Neural cell (in vitro differentiated cells): ENCODE data around the gene ACLY. TPM values are rescaled to one million over a fixed set of nuclear protein-coding genes. Genes with fewer than 3 reads are reported as not detected.

Experiments
- H2AFZ ChIP-seq: fragments of 200-600, 300-800 bp; sonication (generic), shearing (Covaris generic); 2 replicates; pipeline ENCODE4 v1.6.0; 2014; ENCODE audit warnings: low read depth, mild to moderate bottlenecking, antibody characterized with exemption, low read length, moderate library complexity
- H3F3A ChIP-seq: fragments of 200-600 bp; shearing (Covaris generic); 2 replicates; pipeline ENCODE4 v1.6.1; 2016; ENCODE audit warnings: mild to moderate bottlenecking, moderate library complexity, mixed read lengths, antibody characterized with exemption, low read length; ENCODE audit not compliant: insufficient read depth, poor library complexity, severe bottlenecking
- H3K27ac ChIP-seq: fragments of 200-600, 300-800 bp; sonication (generic), shearing (Covaris generic); 2 replicates; pipeline ENCODE4 v1.5.1; 2014; ENCODE audit warnings: mild to moderate bottlenecking, low read length, moderate library complexity
- H3K27me3 ChIP-seq: fragments of 300-800, 200-600 bp; sonication (generic), shearing (Covaris generic); 2 replicates; pipeline ENCODE4 v1.6.0; 2014; ENCODE audit warnings: mild to moderate bottlenecking, low read depth, low read length, moderate library complexity; ENCODE audit not compliant: insufficient read depth
- H3K36me3 ChIP-seq: fragments of 300-800, 200-600 bp; sonication (generic), shearing (Covaris generic); 2 replicates; pipeline ENCODE4 v1.5.1; 2014; ENCODE audit warnings: mild to moderate bottlenecking, antibody characterized with exemption, low read length, moderate library complexity; ENCODE audit not compliant: insufficient read depth
- H3K4me2 ChIP-seq: fragments of 300-800, 200-600 bp; sonication (generic), shearing (Covaris generic); 2 replicates; pipeline ENCODE4 v1.6.0; 2014; ENCODE audit warnings: mild to moderate bottlenecking, low read length
- H3K4me3 ChIP-seq: fragments of 300-800, 200-600 bp; sonication (generic), shearing (Covaris generic); 2 replicates; pipeline ENCODE4 v1.5.1; 2014; ENCODE audit warnings: mild to moderate bottlenecking, low read length, moderate library complexity
- H3K79me2 ChIP-seq: fragments of 200-600 bp; shearing (Covaris generic); replicated peaks from 2 replicates; pipeline ENCODE4 v1.6.0; 2014; ENCODE audit warnings: mild to moderate bottlenecking, low read length, moderate library complexity; ENCODE audit not compliant: insufficient read depth
- H3K9ac ChIP-seq: fragments of 300-800, 200-600 bp; sonication (generic), shearing (Covaris generic); 2 replicates; pipeline ENCODE4 v1.6.1; 2016; ENCODE audit warnings: mild to moderate bottlenecking, low read length, mixed read lengths
- H3K9me2 ChIP-seq: fragments of 200-600 bp; shearing (Covaris generic); 2 replicates; pipeline ENCODE4 v1.6.1; 2016; ENCODE audit warnings: mild to moderate bottlenecking, low read length, mixed read lengths; ENCODE audit not compliant: insufficient read depth
- H3K9me3 ChIP-seq: fragments of 200-600, 300-800 bp; sonication (generic), shearing (Covaris generic); 2 replicates; pipeline ENCODE4 v1.6.1; 2016; ENCODE audit warnings: mild to moderate bottlenecking, mixed run types, low read length, moderate library complexity, mixed read lengths
- H4K20me1 ChIP-seq: fragments of 200-600 bp; shearing (Covaris generic); 2 replicates; pipeline ENCODE4 v1.6.1; 2016; ENCODE audit warnings: mild to moderate bottlenecking, mixed run types; ENCODE audit not compliant: insufficient read depth
- CTCF ChIP-seq: fragments of 450-650 bp; IDR thresholded peaks from 2 replicates; pipeline ENCODE4 v1.5.1; 2014; ENCODE audit warnings: antibody characterized with exemption, mild to moderate bottlenecking, moderate library complexity; ENCODE audit not compliant: poor library complexity, severe bottlenecking
- EP300 ChIP-seq: fragments of 450-650 bp; conservative IDR thresholded peaks from 2 replicates; pipeline ENCODE4 v1.6.1; 2014; ENCODE audit warnings: antibody characterized with exemption, mild to moderate bottlenecking, moderate library complexity; ENCODE audit not compliant: poor library complexity, severe bottlenecking
- EZH2 ChIP-seq: fragments of 200-600, 300-800 bp; shearing (Covaris generic), sonication (generic); IDR thresholded peaks from 2 replicates; pipeline ENCODE4 v1.6.1; 2014; ENCODE audit warnings: antibody characterized with exemption, low read length, borderline replicate concordance, mild to moderate bottlenecking; ENCODE audit not compliant: insufficient read depth, poor library complexity, severe bottlenecking
- POLR2AphosphoS5 ChIP-seq: IDR thresholded peaks from 2 replicates; pipeline ENCODE4 v1.6.1; 2012
- RAD21 ChIP-seq: fragments of 450-650 bp; conservative IDR thresholded peaks from 2 replicates; pipeline ENCODE4 v1.6.1; 2014; ENCODE audit warnings: antibody characterized with exemption, mild to moderate bottlenecking, moderate library complexity
- SMC3 ChIP-seq: fragments of 450-650 bp; conservative IDR thresholded peaks from 2 replicates; pipeline ENCODE4 v1.6.1; 2014; ENCODE audit warnings: antibody characterized with exemption, mild to moderate bottlenecking, moderate library complexity; ENCODE audit not compliant: poor library complexity
- TAF1 ChIP-seq: IDR thresholded peaks from 2 replicates; pipeline ENCODE4 v1.6.1; 2012; ENCODE audit warnings: low read depth
- polyA plus RNA-seq: library from polyadenylated mRNA; depleted of rRNA; stranded (reverse); fragments of >200 nt; gene quantifications from 2 replicates; pipeline ENCODE4 v1.2.3, GENCODE V29; 2014

The ACLY gene
- polyA plus RNA-seq, 1 donor from 2014 or later = 136 TPM

GRCh38 chr17:41912925-41913324, 5.8 kb downstream of the ACLY start:
- Histone ChIP-seq H3K9ac (no peak overlapping the region), H3K27me3 (no peaks in the 10 kb centered on the region), H4K20me1 (peaks cover 8% of the 10 kb centered on the region), H3K9me2 (no peaks in the 10 kb centered on the region), H2AFZ (no peak overlapping the region), H3K4me3 (no peak overlapping the region), H3K36me3 (peaks cover 6% of the 10 kb centered on the region), H3F3A (no peaks in the 10 kb centered on the region), H3K27ac (no peak overlapping the region), H3K9me3 (no peaks in the 10 kb centered on the region), H3K79me2 (peaks cover 57% of the 10 kb centered on the region), H3K4me2 (no peak overlapping the region)
- TF ChIP-seq TAF1 (no peak), EZH2 (no peak)

- Histone ChIP-seq H3K9me2 (no peaks in the 10 kb centered on the region), H3K4me2 (no peak overlapping the region), H3K4me3 (no peak overlapping the region), H3K79me2 (peaks cover 37% of the 10 kb centered on the region), H2AFZ (no peak overlapping the region), H3K27ac (no peak overlapping the region), H3K36me3 (peaks cover 6% of the 10 kb centered on the region), H3K27me3 (no peaks in the 10 kb centered on the region), H3K9me3 (no peaks in the 10 kb centered on the region), H4K20me1 (peaks cover 3% of the 10 kb centered on the region), H3F3A (no peaks in the 10 kb centered on the region), H3K9ac (no peak overlapping the region)
- TF ChIP-seq EP300 = no peak
Observed at GRCh38 chr17:41910701-41911391, 7.9 kb downstream of the ACLY start.

- H4K20me1 ChIP-seq = peaks cover 3% of the 10 kb centered on the region
- no peaks in the 10 kb centered on the region for H3K27me3 ChIP-seq
- no peak overlapping the region for H3K27ac ChIP-seq
- H3K9ac ChIP-seq = no peak overlapping the region
- no peaks in the 10 kb centered on the region for H3K9me2 ChIP-seq
- peaks cover 6% of the 10 kb centered on the region for H3K36me3 ChIP-seq
- peaks cover 19% of the 10 kb centered on the region for H3K79me2 ChIP-seq
- TF ChIP-seq EZH2 = no peak
- no peak for TF ChIP-seq SMC3
- no peak for TF ChIP-seq POLR2AphosphoS5
- no peak for TF ChIP-seq RAD21
- TF ChIP-seq EP300 = no peak
- TF ChIP-seq CTCF = no peak
- H3K9me3 ChIP-seq = no peaks in the 10 kb centered on the region
- H2AFZ ChIP-seq = no peak overlapping the region
- H3K4me2 ChIP-seq = no peak overlapping the region
- H3K4me3 ChIP-seq = no peak overlapping the region
- H3F3A ChIP-seq = no peaks in the 10 kb centered on the region
Observed at GRCh38 chr17:41909088-41909487, 9.7 kb downstream of the ACLY start.
